Fibroblast of mammary gland (primary cell): Measurements from ENCODE around the gene TIAM2.

Experiments
- DNase-seq: peaks from one replicate; pipeline ENCODE4 v3.0.0-alpha.2; 2010; ENCODE audit warnings: low read depth
- H3K4me3 ChIP-seq: 2 replicates; pipeline ENCODE4 v1.5.1; 2011; ENCODE audit warnings: low read depth, mild to moderate bottlenecking, low read length, moderate library complexity; ENCODE audit not compliant: control insufficient read depth
- CTCF ChIP-seq: conservative IDR thresholded peaks from 2 replicates; pipeline ENCODE4 v1.5.1; 2011; ENCODE audit warnings: low read depth, low read length, inconsistent platforms; ENCODE audit not compliant: control insufficient read depth, insufficient read depth

TIAM2 gene

GRCh38 chr6:155031091-155031490, 36.0 kb downstream of the TIAM2 start:
- DNase-seq, result no peak
- no peak overlapping the region for H3K4me3 ChIP-seq
- TF ChIP-seq CTCF, result no peak

- DNase-seq, result no peak
- no peak for TF ChIP-seq CTCF
- no peak overlapping the region for H3K4me3 ChIP-seq
Measured at GRCh38 chr6:155033021-155033791, 38.1 kb downstream of the TIAM2 start.

GRCh38 chr6:155036907-155037306, 41.8 kb downstream of the TIAM2 start:
- DNase-seq, result no peak
- no peak for TF ChIP-seq CTCF
- no peak overlapping the region for H3K4me3 ChIP-seq

GRCh38 chr6:155038104-155038503, 43.0 kb downstream of the TIAM2 start:
- DNase-seq, result no peak
- H3K4me3 ChIP-seq, result no peak overlapping the region
- no peak for TF ChIP-seq CTCF

- H3K4me3 ChIP-seq, result no peak overlapping the region
- no peak for TF ChIP-seq CTCF
- DNase-seq, result no peak
Measured at GRCh38 chr6:155038527-155038926, 43.4 kb downstream of the TIAM2 start.

GRCh38 chr6:155039618-155040017, 44.5 kb downstream of the TIAM2 start:
- TF ChIP-seq CTCF, result no peak
- DNase-seq, result no peak
- no peak overlapping the region for H3K4me3 ChIP-seq
